Vagina (tissue), 2 donors: ENCODE results near the gene CHMP6.

Experiments
- CTCF ChIP-seq, 3 experiments: fragments of 450-650 bp in 2 of 3; fragments of 200-600 bp in 1 of 3; sonication (generic) in 1 of 3; IDR thresholded peaks; one replicate each; pipeline ENCODE4 v1.5.1; 2017 to 2019; ENCODE audit warnings: antibody characterized with exemption in 3 of 3, mild to moderate bottlenecking in 2 of 3, moderate library complexity in 2 of 3
- POLR2AphosphoS5 ChIP-seq, 2 donors: sonication (generic); formaldehyde crosslinking; IDR thresholded peaks; one replicate each; pipeline ENCODE4 v1.9.0; 2017; ENCODE audit warnings: antibody characterized with exemption in 2 of 2, mild to moderate bottlenecking in 2 of 2, low read depth in 1 of 2; ENCODE audit not compliant: insufficient read depth in 1 of 2

- TF ChIP-seq POLR2AphosphoS5 (IDR thresholded peaks at IDR 0.05; ENCODE audit: insufficient read depth in 1 of 2, low read depth in 1 of 2) (no peak), CTCF (IDR thresholded peaks at IDR 0.05) (no peak)
Observed at GRCh38 chr17:81022344-81022676, 30.7 kb downstream of the CHMP6 start.
